Kidney epithelial cell (primary cell): ENCODE data around the gene ZSCAN32. TPM values are rescaled to one million over a fixed set of nuclear protein-coding genes. Genes with fewer than 3 reads are reported as not detected.

Source experiments
- DNase-seq: peaks from one replicate; pipeline ENCODE4 v3.0.0-alpha.2; 2010; ENCODE audit warnings: low read depth
- H3K27me3 ChIP-seq: 2 replicates; pipeline ENCODE4 v1.6.0; 2011; ENCODE audit warnings: low read length; ENCODE audit not compliant: control insufficient read depth, insufficient read depth
- H3K36me3 ChIP-seq: 2 replicates; pipeline ENCODE4 v1.5.1; 2011; ENCODE audit warnings: low read length; ENCODE audit not compliant: control insufficient read depth, insufficient read depth
- H3K4me3 ChIP-seq: 2 replicates; pipeline ENCODE4 v1.5.1; 2011; ENCODE audit warnings: low read depth, mild to moderate bottlenecking, control low read depth, low read length
- total RNA-seq: library from RNA; depleted of rRNA; stranded (reverse); fragments of >200 nt; gene quantifications from 2 replicates; pipeline ENCODE4 v1.2.3, GENCODE V29; 2015
- TF ChIP-seq, protein P1 (sequence below): IDR thresholded peaks from 2 replicates; pipeline ENCODE4 v1.5.1; 2011; ENCODE audit warnings: mild to moderate bottlenecking, moderate library complexity, low read length, control low read depth, inconsistent platforms; ENCODE audit not compliant: insufficient read depth, poor library complexity, severe bottlenecking

Gene ZSCAN32
- total RNA-seq, 1 donor from 2014 or later, result 8.1 TPM

- peak overlapping the region; percentile 20 for H3K4me3 ChIP-seq
- no peaks in the 10 kb centered on the region for H3K27me3 ChIP-seq
- no peaks in the 10 kb centered on the region for H3K36me3 ChIP-seq
- no peak for DNase-seq
- TF ChIP-seq, protein P1, sequence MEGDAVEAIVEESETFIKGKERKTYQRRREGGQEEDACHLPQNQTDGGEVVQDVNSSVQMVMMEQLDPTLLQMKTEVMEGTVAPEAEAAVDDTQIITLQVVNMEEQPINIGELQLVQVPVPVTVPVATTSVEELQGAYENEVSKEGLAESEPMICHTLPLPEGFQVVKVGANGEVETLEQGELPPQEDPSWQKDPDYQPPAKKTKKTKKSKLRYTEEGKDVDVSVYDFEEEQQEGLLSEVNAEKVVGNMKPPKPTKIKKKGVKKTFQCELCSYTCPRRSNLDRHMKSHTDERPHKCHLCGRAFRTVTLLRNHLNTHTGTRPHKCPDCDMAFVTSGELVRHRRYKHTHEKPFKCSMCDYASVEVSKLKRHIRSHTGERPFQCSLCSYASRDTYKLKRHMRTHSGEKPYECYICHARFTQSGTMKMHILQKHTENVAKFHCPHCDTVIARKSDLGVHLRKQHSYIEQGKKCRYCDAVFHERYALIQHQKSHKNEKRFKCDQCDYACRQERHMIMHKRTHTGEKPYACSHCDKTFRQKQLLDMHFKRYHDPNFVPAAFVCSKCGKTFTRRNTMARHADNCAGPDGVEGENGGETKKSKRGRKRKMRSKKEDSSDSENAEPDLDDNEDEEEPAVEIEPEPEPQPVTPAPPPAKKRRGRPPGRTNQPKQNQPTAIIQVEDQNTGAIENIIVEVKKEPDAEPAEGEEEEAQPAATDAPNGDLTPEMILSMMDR, result no peak
Measured at GRCh38 chr16:3431779-3432219, 31.0 kb upstream of the ZSCAN32 start.

DNA sequence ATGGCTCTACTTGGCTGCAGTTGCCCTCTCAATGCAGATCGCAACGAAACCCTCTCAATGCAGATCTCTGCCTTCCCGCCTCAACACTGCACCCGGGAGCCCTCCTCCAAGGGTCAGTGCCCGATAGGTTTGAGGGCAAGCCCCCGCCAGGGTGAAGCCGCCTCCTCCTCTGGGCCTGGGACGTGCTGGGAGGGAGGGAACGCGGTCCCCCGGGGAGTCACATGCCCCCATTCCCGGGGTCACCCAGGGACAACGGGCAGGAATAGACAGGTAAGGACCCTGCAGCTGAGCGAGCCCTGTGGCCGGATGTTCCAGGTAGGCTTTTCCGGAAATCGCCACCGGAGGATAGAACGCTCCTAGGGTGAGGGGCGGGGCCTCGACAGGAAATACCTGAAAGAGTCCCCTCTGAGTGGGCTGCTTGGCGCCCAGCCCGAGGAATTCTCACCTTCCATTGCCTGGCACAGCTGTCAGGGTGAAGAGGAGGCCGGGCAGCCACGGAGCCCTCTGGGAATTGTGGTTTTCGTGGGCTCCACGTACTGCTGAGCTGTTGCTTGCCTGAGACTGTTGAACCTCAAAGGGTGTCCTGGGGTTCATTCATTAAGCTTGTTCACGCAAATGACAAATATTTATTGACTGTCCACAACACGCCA is 13.1 kb upstream of the ZSCAN32 start:
- no peak for DNase-seq
- Histone ChIP-seq H3K36me3 (peaks cover 2% of the 10 kb centered on the region), H3K4me3 (no peak overlapping the region), H3K27me3 (no peaks in the 10 kb centered on the region)
- TF ChIP-seq, protein P1, result no peak

DNA sequence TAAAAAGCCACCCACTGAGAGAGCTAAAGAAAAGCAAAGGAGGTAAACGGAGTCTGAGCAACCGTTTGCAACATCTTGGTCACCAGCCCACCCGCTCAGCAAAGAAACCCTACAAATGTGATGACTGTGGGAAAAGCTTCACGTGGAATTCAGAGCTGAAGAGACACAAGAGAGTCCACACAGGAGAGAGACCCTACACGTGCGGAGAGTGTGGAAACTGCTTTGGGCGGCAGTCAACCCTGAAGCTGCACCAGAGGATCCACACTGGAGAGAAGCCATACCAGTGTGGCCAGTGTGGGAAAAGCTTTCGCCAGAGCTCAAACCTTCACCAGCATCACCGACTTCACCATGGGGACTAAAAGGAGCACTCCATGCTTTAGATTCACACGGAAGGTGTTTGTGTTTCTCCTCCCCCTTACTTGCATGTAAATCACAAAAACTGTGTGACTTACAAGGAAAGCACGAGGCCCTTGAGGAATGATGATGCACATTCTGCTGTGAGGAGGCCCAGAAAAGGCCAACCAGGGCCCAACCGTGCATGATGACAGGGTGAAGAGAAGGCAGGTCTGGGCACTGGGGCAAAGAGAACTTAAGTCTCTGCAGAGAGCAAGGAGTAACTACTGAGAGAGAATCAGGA is 7.9 kb upstream of the ZSCAN32 start:
- Histone ChIP-seq H3K36me3 (peaks cover 11% of the 10 kb centered on the region), H3K27me3 (no peaks in the 10 kb centered on the region), H3K4me3 (no peak overlapping the region)
- DNase-seq, result no peak
- TF ChIP-seq, protein P1, result no peak

DNA sequence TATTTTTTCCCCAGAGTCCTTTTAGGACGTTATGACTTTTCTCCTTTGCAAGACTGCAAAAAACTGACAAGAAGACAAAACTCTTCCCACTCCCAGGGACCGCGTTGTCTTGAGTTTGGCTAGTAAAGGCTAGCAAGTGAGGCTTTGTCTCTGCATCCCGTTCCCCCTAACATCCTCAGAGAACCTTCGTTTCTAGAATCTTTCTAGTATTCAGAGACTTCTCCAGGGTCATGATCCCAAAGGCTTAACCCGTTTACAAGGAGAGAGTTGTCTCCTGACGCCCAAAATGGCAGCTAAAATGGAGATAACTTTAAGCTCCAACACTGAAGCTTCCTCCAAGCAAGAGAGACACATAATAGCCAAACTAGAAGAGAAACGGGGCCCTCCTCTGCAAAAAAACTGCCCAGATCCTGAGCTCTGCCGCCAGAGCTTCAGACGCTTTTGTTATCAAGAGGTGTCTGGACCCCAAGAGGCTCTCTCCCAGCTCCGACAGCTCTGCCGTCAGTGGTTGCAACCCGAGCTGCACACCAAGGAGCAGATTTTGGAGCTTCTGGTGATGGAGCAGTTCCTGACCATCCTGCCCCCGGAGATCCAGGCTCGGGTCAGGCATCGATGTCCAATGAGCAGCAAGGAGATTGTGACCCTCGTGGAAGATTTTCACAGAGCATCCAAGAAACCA is 1.1 kb upstream of the ZSCAN32 start:
- peaks cover 5% of the 10 kb centered on the region for H3K36me3 ChIP-seq
- TF ChIP-seq, protein P1, result no peak
- DNase-seq, result no peak
- H3K4me3 ChIP-seq, result peak overlapping the region; percentile 95
- no peaks in the 10 kb centered on the region for H3K27me3 ChIP-seq

- DNase-seq, result no peak
- peak overlapping the region; percentile 95 for H3K4me3 ChIP-seq
- TF ChIP-seq, protein P1, result no peak
- H3K27me3 ChIP-seq, result no peaks in the 10 kb centered on the region
- H3K36me3 ChIP-seq, result peaks cover 9% of the 10 kb centered on the region
Measured at GRCh38 chr16:3400446-3400778, 392 bp downstream of the ZSCAN32 start.
